Measurements from ENCODE around the gene IL36RN.

IL36RN gene

DNA sequence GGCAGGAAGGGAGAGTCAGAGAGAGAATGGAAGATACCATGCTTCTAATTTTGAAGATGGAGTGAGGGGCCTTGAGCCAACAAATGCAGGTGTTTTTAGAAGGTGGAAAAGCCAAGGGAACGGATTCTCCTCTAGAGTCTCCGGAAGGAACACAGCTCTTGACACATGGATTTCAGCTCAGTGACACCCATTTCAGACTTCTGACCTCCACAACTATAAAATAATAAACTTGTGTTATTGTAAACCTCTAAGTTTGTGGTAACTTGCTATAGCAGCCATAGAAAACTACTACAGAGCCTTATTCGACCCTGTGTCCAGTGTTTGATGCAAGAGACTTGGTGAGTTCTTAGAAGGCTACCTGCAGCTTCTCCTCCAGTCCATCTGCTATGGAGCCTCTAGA lies 16.6 kb downstream of the IL36RN start:
- Histone ChIP-seq H3K27me3 (ENCODE audit: insufficient read depth, poor library complexity, severe bottlenecking) (no peaks in the 10 kb centered on the region), H3K4me1 (ENCODE audit: insufficient read depth, poor library complexity, severe bottlenecking) (peaks cover 44% of the 10 kb centered on the region), H3K9me3 (ENCODE audit: severe bottlenecking) (no peaks in the 10 kb centered on the region), H3K27ac (ENCODE audit: poor library complexity, severe bottlenecking) (no peak overlapping the region), H3K36me3 (ENCODE audit: low read depth) (no peaks in the 10 kb centered on the region), H3K4me3 (ENCODE audit: severe bottlenecking) (no peak overlapping the region)
- ATAC-seq (ENCODE audit: low read depth) (no peak), DNase-seq (ENCODE audit: low spot score) (no peak)
- TF ChIP-seq, protein P1, sequence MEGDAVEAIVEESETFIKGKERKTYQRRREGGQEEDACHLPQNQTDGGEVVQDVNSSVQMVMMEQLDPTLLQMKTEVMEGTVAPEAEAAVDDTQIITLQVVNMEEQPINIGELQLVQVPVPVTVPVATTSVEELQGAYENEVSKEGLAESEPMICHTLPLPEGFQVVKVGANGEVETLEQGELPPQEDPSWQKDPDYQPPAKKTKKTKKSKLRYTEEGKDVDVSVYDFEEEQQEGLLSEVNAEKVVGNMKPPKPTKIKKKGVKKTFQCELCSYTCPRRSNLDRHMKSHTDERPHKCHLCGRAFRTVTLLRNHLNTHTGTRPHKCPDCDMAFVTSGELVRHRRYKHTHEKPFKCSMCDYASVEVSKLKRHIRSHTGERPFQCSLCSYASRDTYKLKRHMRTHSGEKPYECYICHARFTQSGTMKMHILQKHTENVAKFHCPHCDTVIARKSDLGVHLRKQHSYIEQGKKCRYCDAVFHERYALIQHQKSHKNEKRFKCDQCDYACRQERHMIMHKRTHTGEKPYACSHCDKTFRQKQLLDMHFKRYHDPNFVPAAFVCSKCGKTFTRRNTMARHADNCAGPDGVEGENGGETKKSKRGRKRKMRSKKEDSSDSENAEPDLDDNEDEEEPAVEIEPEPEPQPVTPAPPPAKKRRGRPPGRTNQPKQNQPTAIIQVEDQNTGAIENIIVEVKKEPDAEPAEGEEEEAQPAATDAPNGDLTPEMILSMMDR (IDR thresholded peaks at IDR 0.05; ENCODE audit: poor library complexity, severe bottlenecking), result no peak

DNA sequence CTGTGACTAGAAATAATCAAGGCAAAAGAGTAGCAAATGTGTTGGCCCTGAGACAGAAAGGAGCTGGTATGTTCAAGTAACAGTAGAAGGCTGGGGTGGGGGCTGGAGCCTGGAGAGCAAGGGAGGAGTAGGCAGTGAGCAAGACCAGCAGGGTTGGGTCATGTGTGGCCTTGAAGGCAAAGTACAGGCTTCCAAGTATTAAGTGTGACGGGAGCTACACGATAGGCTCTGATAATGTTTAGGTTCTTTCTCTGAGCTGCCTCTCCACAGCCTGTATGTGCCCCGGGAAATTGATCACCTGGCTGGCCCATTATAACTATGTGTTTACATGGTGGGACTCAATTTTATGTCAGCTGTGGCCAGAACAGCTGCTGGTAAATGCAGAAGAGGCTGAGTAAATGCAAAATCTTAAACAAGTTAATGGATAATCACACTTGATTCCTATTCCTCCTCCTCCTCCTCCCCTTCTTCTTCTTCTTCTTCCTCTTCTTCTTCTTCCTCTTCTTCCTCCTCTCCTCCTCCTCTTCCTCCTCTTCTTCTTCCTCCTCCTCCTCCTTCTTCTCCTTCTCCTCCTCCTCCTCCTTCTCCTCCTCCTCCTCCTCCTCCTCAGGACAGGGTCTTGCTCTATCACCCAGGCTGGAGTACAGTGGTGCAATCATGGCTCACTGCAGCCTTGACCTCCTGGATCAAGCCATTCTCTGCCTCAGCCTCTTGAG lies 18.1 kb downstream of the IL36RN start:
- TF ChIP-seq, protein P1 (IDR thresholded peaks at IDR 0.05; ENCODE audit: poor library complexity, severe bottlenecking), result no peak
- Histone ChIP-seq H3K9me3 (ENCODE audit: severe bottlenecking) (no peaks in the 10 kb centered on the region), H3K4me3 (ENCODE audit: severe bottlenecking) (no peak overlapping the region), H3K27ac (ENCODE audit: poor library complexity, severe bottlenecking) (peak overlapping the region; percentile 86), H3K27me3 (ENCODE audit: insufficient read depth, poor library complexity, severe bottlenecking) (no peaks in the 10 kb centered on the region), H3K4me1 (ENCODE audit: insufficient read depth, poor library complexity, severe bottlenecking) (peaks cover 38% of the 10 kb centered on the region), H3K36me3 (ENCODE audit: low read depth) (no peaks in the 10 kb centered on the region)
- ATAC-seq (ENCODE audit: low read depth), result no peak
- no peak for DNase-seq (ENCODE audit: low spot score)

- H3K4me1 ChIP-seq (ENCODE audit: insufficient read depth, poor library complexity, severe bottlenecking), result peaks cover 30% of the 10 kb centered on the region
- ATAC-seq (ENCODE audit: low read depth), result peak; percentile 70
- H3K27ac ChIP-seq (ENCODE audit: poor library complexity, severe bottlenecking), result peak overlapping the region; percentile 86
- no peak overlapping the region for H3K4me3 ChIP-seq (ENCODE audit: severe bottlenecking)
- TF ChIP-seq, protein P1 (IDR thresholded peaks at IDR 0.05; ENCODE audit: poor library complexity, severe bottlenecking), result no peak
- no peaks in the 10 kb centered on the region for H3K36me3 ChIP-seq (ENCODE audit: low read depth)
- peak; percentile 74 for DNase-seq (ENCODE audit: low spot score)
- H3K9me3 ChIP-seq (ENCODE audit: severe bottlenecking), result no peaks in the 10 kb centered on the region
- H3K27me3 ChIP-seq (ENCODE audit: insufficient read depth, poor library complexity, severe bottlenecking), result no peaks in the 10 kb centered on the region
These were observed 18.9 kb downstream of the IL36RN start for GRCh38 chr2:113077921-113078320.

- Histone ChIP-seq H3K4me1 (ENCODE audit: insufficient read depth, poor library complexity, severe bottlenecking) (peaks cover 26% of the 10 kb centered on the region), H3K36me3 (ENCODE audit: low read depth) (no peaks in the 10 kb centered on the region), H3K9me3 (ENCODE audit: severe bottlenecking) (no peaks in the 10 kb centered on the region), H3K27ac (ENCODE audit: poor library complexity, severe bottlenecking) (peak overlapping the region; percentile 86), H3K4me3 (ENCODE audit: severe bottlenecking) (no peak overlapping the region), H3K27me3 (ENCODE audit: insufficient read depth, poor library complexity, severe bottlenecking) (no peaks in the 10 kb centered on the region)
- peak; percentile 79 for ATAC-seq (ENCODE audit: low read depth)
- peak; percentile 75 for DNase-seq (ENCODE audit: low spot score)
- TF ChIP-seq, protein P1 (IDR thresholded peaks at IDR 0.05; ENCODE audit: poor library complexity, severe bottlenecking), result peak; percentile 16
These were observed 19.4 kb downstream of the IL36RN start for GRCh38 chr2:113078350-113078839.

- ATAC-seq (ENCODE audit: low read depth) (peak; percentile 21), DNase-seq (ENCODE audit: low spot score) (no peak)
- Histone ChIP-seq H3K4me3 (ENCODE audit: severe bottlenecking) (no peak overlapping the region), H3K9me3 (ENCODE audit: severe bottlenecking) (no peaks in the 10 kb centered on the region), H3K4me1 (ENCODE audit: insufficient read depth, poor library complexity, severe bottlenecking) (peaks cover 26% of the 10 kb centered on the region), H3K27me3 (ENCODE audit: insufficient read depth, poor library complexity, severe bottlenecking) (no peaks in the 10 kb centered on the region), H3K36me3 (ENCODE audit: low read depth) (no peaks in the 10 kb centered on the region), H3K27ac (ENCODE audit: poor library complexity, severe bottlenecking) (peak overlapping the region; percentile 86)
- TF ChIP-seq, protein P1 (IDR thresholded peaks at IDR 0.05; ENCODE audit: poor library complexity, severe bottlenecking), result no peak
These were observed 20.1 kb downstream of the IL36RN start for GRCh38 chr2:113079131-113079530.

All from RWPE2 (cell line).